Measurements from ENCODE around the gene C9orf78.
"Not testable (repeated sequence)": the region's sequence is repeated elsewhere in the genome, so short reads cannot be mapped to it uniquely, and the experiment has no call there.

C9orf78 gene

DNA sequence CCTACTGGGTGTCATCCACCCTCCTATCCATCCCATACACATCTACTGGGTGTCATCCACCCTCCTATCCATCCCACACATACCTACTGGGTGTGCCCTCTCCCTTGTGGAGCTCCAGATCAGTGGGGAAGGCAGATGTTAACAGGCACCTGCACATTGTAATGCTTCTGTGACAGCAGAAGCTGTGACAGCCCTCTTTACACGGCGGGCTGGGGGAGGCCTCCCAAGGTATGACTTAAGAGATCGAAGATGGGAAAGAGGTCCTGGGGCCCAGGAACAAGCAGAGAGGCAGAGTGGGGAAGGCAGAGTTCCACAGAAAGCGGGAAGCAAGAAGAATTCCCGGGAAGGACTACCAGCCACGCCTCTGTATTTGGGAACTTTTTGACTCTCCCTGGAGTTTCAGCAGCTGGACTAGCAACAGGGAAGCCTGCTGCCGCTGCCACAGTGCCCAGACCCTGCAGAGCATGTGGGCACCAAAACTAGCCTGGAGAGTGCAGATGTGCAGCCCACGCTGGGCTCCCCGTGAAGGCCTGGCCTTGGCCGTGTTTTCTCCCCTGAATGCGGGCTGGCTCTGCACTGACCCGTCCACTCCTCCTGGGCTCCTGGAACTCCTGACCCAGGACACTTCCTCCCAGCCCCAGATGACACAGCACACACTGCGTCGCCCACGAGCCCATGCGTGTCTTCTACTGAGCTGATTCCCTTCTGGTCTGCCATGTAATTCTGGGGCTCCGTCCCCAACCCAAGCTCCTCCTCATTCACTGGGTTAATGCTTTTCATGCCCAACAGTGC, 20.4 kb downstream of the C9orf78 start:
- no peak overlapping the region for H3K27ac Mint-ChIP-seq
- H3K9me3 Mint-ChIP-seq (ENCODE audit: low read depth), result no peaks in the 10 kb centered on the region

DNA sequence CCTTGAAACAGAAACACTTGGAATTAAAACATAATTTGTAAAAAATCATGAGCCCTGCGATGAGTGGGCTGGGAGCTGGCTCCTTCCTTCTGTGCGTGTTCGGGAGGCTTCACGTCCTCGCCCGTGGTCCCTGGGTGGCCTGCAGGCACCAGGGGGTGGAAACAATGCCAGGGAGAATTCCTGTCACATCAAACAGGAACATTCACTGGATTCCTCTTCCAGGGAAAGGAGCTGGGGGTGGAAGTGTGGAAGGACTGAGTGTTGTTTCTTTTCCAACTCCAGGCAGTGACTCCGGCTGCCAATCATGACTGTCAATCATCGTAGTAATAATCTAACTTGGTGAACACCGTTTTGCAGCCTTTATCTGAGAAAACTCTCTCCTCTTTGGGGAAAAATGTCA, 21.4 kb downstream of the C9orf78 start:
- Mint-ChIP-seq H3K27me3 (no peaks in the 10 kb centered on the region), H3K36me3 (peaks cover 5% of the 10 kb centered on the region), H3K4me1 (ENCODE audit: low read depth) (peaks cover 14% of the 10 kb centered on the region), H3K9me3 (ENCODE audit: low read depth) (no peaks in the 10 kb centered on the region), H3K4me3 (no peak overlapping the region), H3K27ac (no peak overlapping the region)

More for the DNA sequence above, 20.4 kb downstream of the C9orf78 start:
- H3K4me3 Mint-ChIP-seq, result no peak overlapping the region
- peaks cover 10% of the 10 kb centered on the region for H3K4me1 Mint-ChIP-seq (ENCODE audit: low read depth)
- H3K36me3 Mint-ChIP-seq, result peaks cover 5% of the 10 kb centered on the region
- no peaks in the 10 kb centered on the region for H3K27me3 Mint-ChIP-seq

DNA sequence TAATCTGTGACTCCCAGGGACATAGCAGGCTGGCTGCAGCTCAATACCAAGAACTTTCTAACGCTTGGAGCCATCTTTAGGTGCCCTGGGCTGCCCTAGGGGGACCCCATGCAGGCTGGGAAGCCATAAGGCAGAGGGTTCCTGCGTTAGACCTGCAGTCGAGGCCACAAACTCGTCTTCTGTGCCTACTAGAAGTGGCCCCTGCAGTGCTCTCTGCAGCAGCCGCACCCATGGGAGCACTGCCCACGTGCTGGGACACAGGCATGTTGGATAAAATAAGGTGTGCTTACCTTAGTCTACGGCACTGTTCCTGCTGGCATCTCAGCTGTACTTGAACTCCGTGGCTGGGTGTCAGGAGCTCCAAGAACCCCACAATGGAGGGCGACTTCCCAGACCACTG, 22.7 kb downstream of the C9orf78 start:
- Mint-ChIP-seq H3K36me3 (peaks cover 4% of the 10 kb centered on the region), H3K4me1 (ENCODE audit: low read depth) (peaks cover 12% of the 10 kb centered on the region), H3K9me3 (ENCODE audit: low read depth) (no peaks in the 10 kb centered on the region), H3K4me3 (no peak overlapping the region), H3K27ac (no peak overlapping the region), H3K27me3 (no peaks in the 10 kb centered on the region)

DNA sequence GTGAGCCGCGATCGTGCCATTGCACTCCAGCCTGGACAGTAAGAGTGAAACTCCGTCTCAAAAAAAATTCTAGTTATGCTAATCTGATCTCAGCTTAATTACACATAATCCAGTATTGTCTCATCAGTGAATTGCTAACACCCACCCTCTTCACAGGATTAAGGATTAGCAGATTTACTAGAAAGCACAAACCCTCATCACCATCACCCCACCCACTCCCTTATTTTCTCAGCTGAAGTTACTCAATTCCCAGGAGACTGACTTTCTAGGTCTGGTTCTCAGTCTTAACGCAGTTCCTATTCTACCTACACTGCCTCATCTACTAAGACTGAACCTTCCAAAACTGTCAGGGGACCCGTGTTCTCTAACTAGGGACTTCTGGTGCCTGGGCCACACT, 23.1 kb downstream of the C9orf78 start:
- H3K36me3 Mint-ChIP-seq, result peaks cover 6% of the 10 kb centered on the region
- no peaks in the 10 kb centered on the region for H3K9me3 Mint-ChIP-seq (ENCODE audit: low read depth)
- H3K4me1 Mint-ChIP-seq (ENCODE audit: low read depth), result peaks cover 14% of the 10 kb centered on the region
- H3K4me3 Mint-ChIP-seq, result no peak overlapping the region
- H3K27ac Mint-ChIP-seq, result no peak overlapping the region
- no peaks in the 10 kb centered on the region for H3K27me3 Mint-ChIP-seq

DNA sequence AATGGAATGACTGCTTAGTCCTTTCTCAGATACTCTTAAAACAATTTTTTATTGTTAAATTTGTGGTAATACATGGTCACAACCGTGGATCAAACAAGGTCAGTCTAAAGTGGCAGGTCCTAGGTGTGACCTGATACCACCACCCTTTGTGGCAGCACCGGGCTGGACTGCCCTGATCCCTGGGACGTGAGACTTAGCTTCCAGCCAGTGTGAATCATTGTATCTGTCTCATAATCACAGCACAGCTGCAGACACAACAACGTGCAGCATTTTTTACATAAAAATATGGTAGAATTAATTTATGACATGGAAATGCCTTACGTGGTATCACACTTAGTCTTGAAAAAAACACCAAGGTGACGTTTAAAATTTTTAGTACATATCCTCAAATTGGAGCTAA, 24.3 kb downstream of the C9orf78 start:
- Mint-ChIP-seq H3K4me1 (ENCODE audit: low read depth) (peaks cover 24% of the 10 kb centered on the region), H3K4me3 (no peak overlapping the region), H3K27ac (no peak overlapping the region), H3K9me3 (ENCODE audit: low read depth) (no peaks in the 10 kb centered on the region), H3K36me3 (peaks cover 7% of the 10 kb centered on the region), H3K27me3 (no peaks in the 10 kb centered on the region)

DNA sequence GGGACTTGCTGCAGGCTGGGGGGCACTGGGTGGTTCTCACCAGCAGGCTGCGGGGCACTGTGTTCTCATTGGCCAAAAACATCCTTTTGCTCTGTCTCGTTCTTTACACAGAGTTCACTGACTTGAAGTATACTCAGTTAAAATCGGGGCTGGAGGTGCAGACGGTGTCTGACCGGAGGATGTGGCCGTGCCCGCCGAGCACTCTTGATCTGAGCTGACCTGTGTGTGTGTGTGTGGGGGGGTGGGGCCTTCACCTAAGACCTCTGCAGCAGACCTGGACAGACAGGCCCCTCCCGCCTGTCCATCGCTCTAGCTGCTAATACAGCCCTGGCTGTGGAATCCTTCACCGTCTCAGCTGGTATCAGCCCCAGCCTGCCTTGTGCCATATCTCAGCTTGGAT, 25.0 kb downstream of the C9orf78 start:
- Mint-ChIP-seq H3K36me3 (peaks cover 7% of the 10 kb centered on the region), H3K9me3 (ENCODE audit: low read depth) (no peaks in the 10 kb centered on the region), H3K4me1 (ENCODE audit: low read depth) (peaks cover 29% of the 10 kb centered on the region), H3K4me3 (no peak overlapping the region), H3K27ac (no peak overlapping the region), H3K27me3 (no peaks in the 10 kb centered on the region)

DNA sequence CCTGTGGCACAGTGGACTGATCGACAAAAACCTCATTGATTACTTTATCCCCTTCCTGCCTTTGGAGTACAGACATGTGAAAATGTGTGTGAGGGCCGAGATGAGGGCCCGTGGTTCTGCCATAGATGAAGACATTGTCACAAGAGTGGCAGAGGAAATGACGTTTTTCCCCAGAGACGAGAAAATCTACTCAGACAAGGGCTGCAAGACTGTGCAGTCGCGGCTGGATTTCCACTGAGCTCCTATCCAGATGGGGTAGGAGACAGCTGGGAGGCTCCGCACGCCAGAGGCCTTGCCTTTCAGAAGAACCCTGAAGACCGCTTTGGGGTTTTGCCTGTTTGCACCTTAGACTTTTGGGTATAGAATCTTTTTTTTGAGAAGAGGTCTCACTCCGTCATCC, 25.7 kb downstream of the C9orf78 start:
- Mint-ChIP-seq H3K27ac (no peak overlapping the region), H3K4me1 (ENCODE audit: low read depth) (peaks cover 31% of the 10 kb centered on the region), H3K4me3 (no peak overlapping the region), H3K9me3 (ENCODE audit: low read depth) (no peaks in the 10 kb centered on the region), H3K27me3 (no peaks in the 10 kb centered on the region), H3K36me3 (peaks cover 7% of the 10 kb centered on the region)

DNA sequence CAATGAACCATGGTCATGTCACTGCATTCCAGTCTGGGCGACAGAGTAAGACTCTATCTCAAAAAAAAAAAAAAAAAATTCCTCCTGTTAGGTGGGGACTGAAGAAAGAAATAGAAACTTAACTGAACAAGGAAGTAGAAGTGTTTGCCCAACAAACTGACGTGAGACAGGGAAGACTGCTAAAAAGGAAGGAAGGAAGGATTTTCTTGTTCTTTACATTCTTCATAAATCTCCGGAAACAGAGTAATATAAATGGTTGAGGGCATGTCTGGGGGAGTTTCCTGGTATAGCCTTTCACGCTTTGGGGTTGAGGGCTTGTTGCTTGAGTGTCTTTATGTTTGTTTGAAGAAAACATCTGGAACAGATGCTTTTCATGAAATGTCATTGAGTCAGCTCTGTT, 29.0 kb downstream of the C9orf78 start:
- Mint-ChIP-seq H3K4me1 (ENCODE audit: low read depth) (peaks cover 33% of the 10 kb centered on the region), H3K27me3 (no peaks in the 10 kb centered on the region), H3K4me3 (peak overlapping the region; percentile 38), H3K9me3 (ENCODE audit: low read depth) (no peaks in the 10 kb centered on the region), H3K36me3 (peaks cover 7% of the 10 kb centered on the region), H3K27ac (peak overlapping the region; percentile 61)

DNA sequence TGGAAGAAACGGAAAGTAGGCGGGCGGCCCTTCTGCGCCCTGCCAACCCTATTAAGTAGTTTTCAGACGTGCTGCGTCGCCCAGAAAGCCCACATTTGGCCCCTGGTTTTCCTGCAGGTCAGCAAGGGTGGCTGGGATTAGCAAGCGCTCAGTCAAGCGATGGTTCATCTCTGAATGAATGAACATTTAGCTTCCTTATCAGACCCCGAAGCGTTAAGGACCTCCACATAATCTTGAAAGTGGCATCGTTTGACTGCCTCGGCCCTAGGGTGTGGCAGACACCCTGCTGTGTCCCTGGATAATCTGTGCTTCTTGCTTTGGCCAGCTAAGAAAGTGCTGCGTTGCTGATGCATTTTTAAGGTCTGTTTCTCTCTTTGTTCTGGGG, 31.4 kb downstream of the C9orf78 start:
- Mint-ChIP-seq H3K27ac (peak overlapping the region; percentile 34), H3K4me1 (ENCODE audit: low read depth) (peaks cover 27% of the 10 kb centered on the region), H3K4me3 (peak overlapping the region; percentile 91), H3K27me3 (no peaks in the 10 kb centered on the region), H3K9me3 (ENCODE audit: low read depth) (no peaks in the 10 kb centered on the region), H3K36me3 (peaks cover 7% of the 10 kb centered on the region)

DNA sequence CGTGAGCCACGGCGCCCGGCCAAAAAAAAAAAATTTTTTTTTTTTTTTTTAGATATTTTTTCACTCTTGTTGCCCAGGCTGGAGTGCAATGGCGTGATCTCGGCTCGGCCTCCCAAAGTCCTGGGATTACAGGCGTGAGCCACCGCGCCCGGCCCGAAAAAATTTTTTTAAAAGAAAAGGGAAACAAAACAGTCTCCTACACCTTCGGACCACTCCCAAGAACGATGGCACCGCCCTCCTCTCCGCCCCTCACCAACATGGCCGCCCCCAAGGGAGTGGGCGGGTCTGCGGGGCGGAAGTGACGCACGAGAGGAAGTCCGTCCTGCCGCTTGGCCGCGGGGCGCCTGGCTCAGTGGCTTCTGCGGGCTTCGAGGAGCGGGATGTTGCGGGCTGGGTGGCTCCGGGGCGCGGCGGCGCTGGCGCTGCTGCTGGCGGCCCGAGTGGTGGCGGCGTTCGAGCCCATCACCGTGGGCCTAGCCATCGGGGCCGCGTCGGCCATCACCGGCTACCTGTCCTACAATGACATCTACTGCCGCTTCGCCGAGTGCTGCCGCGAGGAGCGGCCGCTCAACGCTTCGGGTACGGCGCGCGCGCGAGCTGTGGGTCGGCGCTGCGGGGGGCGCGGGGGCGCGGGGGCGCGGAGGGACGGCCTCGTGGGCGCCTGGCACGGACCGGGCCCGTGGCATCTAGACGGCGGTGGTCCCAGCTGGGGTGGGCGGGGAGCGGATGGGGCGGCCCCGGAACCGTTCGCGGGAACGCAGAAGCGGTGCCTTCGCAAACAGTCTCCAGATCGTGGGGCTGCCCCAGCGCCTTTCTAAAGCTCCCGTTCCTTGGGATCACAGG, 32.0 kb downstream of the C9orf78 start, which contains the start of gene TOR1B:
Gene TOR1B, plus strand, starts transcription at position 352 of the 843 bp plus-strand sequence. Its CDS starts 29 bp downstream, at position 381.
- Mint-ChIP-seq H3K4me1 (ENCODE audit: low read depth) (peaks cover 27% of the 10 kb centered on the region), H3K36me3 (peaks cover 7% of the 10 kb centered on the region), H3K27me3 (no peaks in the 10 kb centered on the region), H3K27ac (peak within 1 kb of the TSS; percentile 88), H3K4me3 (peak within 1 kb of the TSS; percentile 91), H3K9me3 (ENCODE audit: low read depth) (no peaks in the 10 kb centered on the region)

DNA sequence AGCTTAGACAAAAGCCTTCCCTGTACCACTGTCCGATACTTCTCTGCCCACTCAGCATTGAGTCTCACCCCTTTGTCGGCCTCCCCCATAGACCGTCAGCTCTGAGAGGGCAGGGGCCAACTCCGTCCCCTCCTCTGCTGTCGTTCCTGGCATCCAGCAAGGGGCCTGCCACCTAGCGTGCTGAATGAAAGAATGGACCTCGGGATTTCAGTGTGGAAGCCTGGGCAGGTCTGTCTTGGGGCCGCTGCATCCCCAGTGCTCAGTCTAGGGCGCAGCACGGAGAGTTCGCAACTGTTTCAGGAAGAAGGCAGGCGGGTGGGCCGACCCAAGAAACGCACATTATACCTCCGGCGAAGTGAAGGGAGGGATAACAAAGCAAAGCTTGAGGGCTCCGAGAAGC, 33.6 kb downstream of the C9orf78 start:
- peak overlapping the region; percentile 51 for H3K4me3 Mint-ChIP-seq
- H3K4me1 Mint-ChIP-seq (ENCODE audit: low read depth), result peaks cover 22% of the 10 kb centered on the region
- H3K27me3 Mint-ChIP-seq, result no peaks in the 10 kb centered on the region
- no peaks in the 10 kb centered on the region for H3K9me3 Mint-ChIP-seq (ENCODE audit: low read depth)
- H3K27ac Mint-ChIP-seq, result no peak overlapping the region
- H3K36me3 Mint-ChIP-seq, result peaks cover 3% of the 10 kb centered on the region

DNA sequence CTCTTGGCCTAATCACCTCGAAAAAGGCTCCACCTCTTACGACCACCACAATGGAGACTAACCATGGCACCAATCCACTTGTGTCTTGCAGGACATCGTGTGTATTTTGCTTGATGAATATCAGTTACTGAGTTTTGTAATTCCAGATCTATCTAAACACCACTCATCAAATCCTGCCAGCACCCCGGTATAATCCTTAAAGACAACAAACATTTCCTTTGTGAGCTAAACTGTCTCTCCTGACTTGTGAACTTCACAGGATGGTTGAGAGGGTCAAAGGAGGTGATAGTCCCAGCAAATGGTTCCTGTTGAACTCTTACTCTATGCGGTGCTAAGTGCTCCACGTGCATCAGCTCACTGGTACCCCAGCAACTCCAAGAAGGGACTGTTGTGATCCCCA, 36.1 kb downstream of the C9orf78 start:
- Mint-ChIP-seq H3K27me3 (no peaks in the 10 kb centered on the region), H3K9me3 (ENCODE audit: low read depth) (no peaks in the 10 kb centered on the region), H3K4me1 (ENCODE audit: low read depth) (peaks cover 5% of the 10 kb centered on the region), H3K4me3 (no peak overlapping the region), H3K36me3 (no peaks in the 10 kb centered on the region), H3K27ac (no peak overlapping the region)

DNA sequence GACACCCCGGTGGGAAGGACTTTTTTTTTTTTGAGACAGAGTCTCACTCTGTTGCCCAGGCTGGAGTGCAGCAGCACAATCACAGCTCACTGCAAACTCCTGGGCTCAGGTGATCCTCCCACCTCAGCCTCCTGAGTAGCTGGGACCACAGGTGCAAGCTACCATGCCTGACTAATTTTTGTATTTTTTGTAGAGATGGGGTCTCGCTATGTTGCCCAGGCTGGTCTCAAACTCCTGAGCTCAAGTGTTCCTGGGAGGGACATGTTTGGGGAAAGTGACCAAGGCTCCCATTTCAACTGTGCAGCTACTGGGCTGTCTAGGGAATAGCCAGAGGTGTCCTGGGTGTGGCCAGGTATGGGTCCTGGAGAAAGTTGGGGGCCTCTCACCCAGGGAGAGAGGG, 39.0 kb downstream of the C9orf78 start:
- H3K27ac Mint-ChIP-seq; H3K27me3 Mint-ChIP-seq; H3K4me3 Mint-ChIP-seq; H3K36me3 Mint-ChIP-seq; H3K4me1 Mint-ChIP-seq (ENCODE audit: low read depth); H3K9me3 Mint-ChIP-seq (ENCODE audit: low read depth): not testable (repeated sequence)

DNA sequence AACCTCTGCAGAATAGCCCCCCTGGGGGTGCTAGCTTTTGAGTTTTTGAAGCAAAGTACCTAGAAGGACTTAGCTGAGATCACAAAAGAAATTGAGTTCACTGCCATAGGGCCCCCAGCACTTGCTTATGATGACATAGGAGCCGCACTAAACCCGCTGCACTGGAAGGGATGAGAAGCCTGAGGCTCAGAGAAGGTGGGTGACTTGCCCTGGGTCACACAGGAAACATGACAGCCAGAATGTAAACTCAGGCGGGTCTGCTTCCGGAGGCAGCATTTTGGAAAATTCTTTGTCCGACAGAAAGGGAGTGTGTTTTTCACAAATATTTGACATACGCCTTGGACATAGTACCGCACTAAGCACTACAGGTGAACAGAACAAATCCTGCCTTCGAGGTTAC, 40.5 kb downstream of the C9orf78 start:
- Mint-ChIP-seq H3K9me3 (ENCODE audit: low read depth) (no peaks in the 10 kb centered on the region), H3K27ac (no peak overlapping the region), H3K4me1 (ENCODE audit: low read depth) (peaks cover 5% of the 10 kb centered on the region), H3K4me3 (no peak overlapping the region), H3K36me3 (no peaks in the 10 kb centered on the region), H3K27me3 (no peaks in the 10 kb centered on the region)

DNA sequence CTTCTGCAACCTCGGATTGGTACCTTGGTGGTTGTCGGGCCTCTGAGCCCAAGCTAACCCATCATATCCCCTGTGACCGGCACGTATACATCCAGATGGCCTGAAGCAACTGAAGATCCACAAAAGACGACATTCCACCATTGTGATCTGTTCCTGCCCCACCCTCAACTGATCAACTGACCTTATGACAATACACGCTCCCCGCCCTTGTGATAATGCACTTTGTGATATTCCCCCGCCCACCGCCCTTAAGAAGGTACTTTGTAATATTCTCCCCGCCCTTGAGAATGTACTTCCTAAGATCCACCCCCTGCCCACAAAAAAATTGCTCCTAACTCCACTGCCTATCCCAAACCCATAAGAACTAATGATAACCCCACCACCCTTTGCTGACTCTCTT, 48.6 kb downstream of the C9orf78 start:
- Mint-ChIP-seq H3K9me3 (ENCODE audit: low read depth) (no peaks in the 10 kb centered on the region), H3K27me3 (peaks cover 2% of the 10 kb centered on the region), H3K4me1 (ENCODE audit: low read depth) (peaks cover 6% of the 10 kb centered on the region)

More for the DNA sequence above, 48.6 kb downstream of the C9orf78 start:
- Mint-ChIP-seq H3K27ac (no peak overlapping the region), H3K4me3 (no peak overlapping the region), H3K36me3 (no peaks in the 10 kb centered on the region)

All from activated naive CD8-positive, alpha-beta T cell (primary cell).